Tibial nerve (tissue), 4 donors: Measurements from ENCODE around the gene ARID5B.

Source experiments
- EP300 ChIP-seq, 2 donors: sonication (generic); formaldehyde crosslinking; IDR thresholded peaks; one replicate each; pipeline ENCODE4 v1.6.1; 2017; ENCODE audit warnings: antibody characterized with exemption in 2 of 2, mild to moderate bottlenecking in 1 of 2
- TF ChIP-seq, protein P1 (sequence below), 5 experiments: fragments of 200-600 bp in 3 of 5; fragments of 450-650 bp in 2 of 5; sonication (generic) in 3 of 5; IDR thresholded peaks; one replicate each; pipeline ENCODE4 v1.5.1; 2016 to 2019; ENCODE audit warnings: antibody characterized with exemption in 5 of 5, mild to moderate bottlenecking in 3 of 5, moderate library complexity in 2 of 5

GRCh38 chr10:62007145-62007544 is 105.6 kb downstream of the ARID5B start:
- TF ChIP-seq EP300 (IDR thresholded peaks at IDR 0.05), result no peak
- TF ChIP-seq, protein P1, sequence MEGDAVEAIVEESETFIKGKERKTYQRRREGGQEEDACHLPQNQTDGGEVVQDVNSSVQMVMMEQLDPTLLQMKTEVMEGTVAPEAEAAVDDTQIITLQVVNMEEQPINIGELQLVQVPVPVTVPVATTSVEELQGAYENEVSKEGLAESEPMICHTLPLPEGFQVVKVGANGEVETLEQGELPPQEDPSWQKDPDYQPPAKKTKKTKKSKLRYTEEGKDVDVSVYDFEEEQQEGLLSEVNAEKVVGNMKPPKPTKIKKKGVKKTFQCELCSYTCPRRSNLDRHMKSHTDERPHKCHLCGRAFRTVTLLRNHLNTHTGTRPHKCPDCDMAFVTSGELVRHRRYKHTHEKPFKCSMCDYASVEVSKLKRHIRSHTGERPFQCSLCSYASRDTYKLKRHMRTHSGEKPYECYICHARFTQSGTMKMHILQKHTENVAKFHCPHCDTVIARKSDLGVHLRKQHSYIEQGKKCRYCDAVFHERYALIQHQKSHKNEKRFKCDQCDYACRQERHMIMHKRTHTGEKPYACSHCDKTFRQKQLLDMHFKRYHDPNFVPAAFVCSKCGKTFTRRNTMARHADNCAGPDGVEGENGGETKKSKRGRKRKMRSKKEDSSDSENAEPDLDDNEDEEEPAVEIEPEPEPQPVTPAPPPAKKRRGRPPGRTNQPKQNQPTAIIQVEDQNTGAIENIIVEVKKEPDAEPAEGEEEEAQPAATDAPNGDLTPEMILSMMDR (IDR thresholded peaks at IDR 0.05), result no peak
